HCT116 (cell line): Measurements from ENCODE around the gene ADARB1. TPM values are rescaled to one million over a fixed set of nuclear protein-coding genes. Genes with fewer than 3 reads are reported as not detected.

Source experiments
- ATAC-seq: fragments of 200-7000 bp; cut with Tn5 transposase; 2 replicates; pipeline ENCODE4 v1.9.1; 2020; ENCODE audit warnings: mild to moderate bottlenecking, moderate library complexity
- BruUV-seq: library from RNA; stranded (reverse); fragments of 400-500 nt; replicated peaks from 2 replicates; lab custom pipeline; 2021; lab: Mats Ljungman, UMichigan
- CTCF ChIA-PET: fragments of 300-600 bp; sonication (Branson Sonifier 250); formaldehyde crosslinking; loops from one replicate; lab custom pipeline; 2021; ENCODE audit warnings: antibody characterized with exemption; lab: Charles Lee
- POLR2A ChIA-PET: fragments of 300-600, 350-600 bp; sonication (Branson Sonifier 250); formaldehyde crosslinking; loops from one replicate; lab custom pipeline; 2021; ENCODE audit warnings: antibody characterized with exemption; lab: Charles Lee
- RAD21 ChIA-PET, 2 experiments: fragments of 300-600 bp; sonication (Branson Sonifier 250); formaldehyde crosslinking; loops; one replicate each; lab custom pipeline; 2023; ENCODE audit warnings: low total read pairs in 2 of 2; ENCODE audit not compliant: uncharacterized antibody in 2 of 2, unreplicated experiment in 2 of 2, low non-redundant PET in 1 of 2; lab: Charles Lee
- DNase-seq: peaks from one replicate; pipeline ENCODE4 v3.0.0-alpha.2; 2010; ENCODE audit warnings: low read depth, low spot score
- H2AFZ ChIP-seq: fragments of 200-600 bp; shearing (Covaris generic), sonication (generic); 2 replicates; pipeline ENCODE4 v1.6.1; 2017; ENCODE audit warnings: low read depth, mixed run types, mixed read lengths, antibody characterized with exemption, low read length; ENCODE audit not compliant: poor library complexity, severe bottlenecking
- H3K27ac ChIP-seq: 2 replicates; pipeline ENCODE4 v1.5.1; 2012; ENCODE audit warnings: low read depth, low read length
- H3K27me3 ChIP-seq: fragments of 200-600 bp; sonication (generic); 2 replicates; pipeline ENCODE4 v1.6.1; 2016; ENCODE audit warnings: mixed run types, low read length, mixed read lengths; ENCODE audit not compliant: insufficient read depth
- H3K36me3 ChIP-seq, 2 experiments: fragments of 200-500 bp in 1 of 2; fragments of 200-600 bp in 1 of 2; sonication (Bioruptor generic) in 1 of 2; sonication (generic) in 1 of 2; 2 replicates each; pipeline versions ENCODE4 v1.5.1 to v1.6.1; 2014 to 2016; ENCODE audit warnings: low read length in 2 of 2, inconsistent platforms in 1 of 2, mixed read lengths in 1 of 2, mixed run types in 1 of 2; ENCODE audit not compliant: insufficient read depth in 2 of 2, control insufficient read depth in 1 of 2
- H3K4me1 ChIP-seq, 2 experiments: fragments of 200-600 bp in 1 of 2; sonication (generic) in 1 of 2; 2 replicates each; pipeline versions ENCODE4 v1.5.1 to v1.6.1; 2012 to 2017; ENCODE audit warnings: low read length in 2 of 2, inconsistent platforms in 1 of 2, mild to moderate bottlenecking in 1 of 2, mixed read lengths in 1 of 2, mixed run types in 1 of 2, moderate library complexity in 1 of 2; ENCODE audit not compliant: insufficient read depth in 2 of 2, control insufficient read depth in 1 of 2
- H3K4me2 ChIP-seq: fragments of 200-600 bp; sonication (generic); 2 replicates; pipeline ENCODE4 v1.6.1; 2017; ENCODE audit warnings: mixed run types, low read length, mixed read lengths
- H3K4me3 ChIP-seq, 2 experiments: fragments of 200-600 bp in 1 of 2; sonication (generic) in 1 of 2; replicated peaks in 1 of 2; 2 replicates each; pipeline ENCODE4 v1.5.1; 2011 to 2016; ENCODE audit warnings: low read length in 2 of 2, control low read depth in 1 of 2, low read depth in 1 of 2, mild to moderate bottlenecking in 1 of 2, mixed read lengths in 1 of 2, mixed run types in 1 of 2
- H3K79me2 ChIP-seq: fragments of 200-600 bp; sonication (generic); 2 replicates; pipeline ENCODE4 v1.6.1; 2017; ENCODE audit warnings: mild to moderate bottlenecking, mixed run types, low read length, moderate library complexity, mixed read lengths; ENCODE audit not compliant: insufficient read depth
- H3K9ac ChIP-seq: fragments of 200-600 bp; sonication (generic); 2 replicates; pipeline ENCODE4 v1.6.1; 2016; ENCODE audit warnings: low read length, mixed read lengths
- H3K9me2 ChIP-seq: fragments of 200-600 bp; sonication (generic), shearing (Covaris generic); 2 replicates; pipeline ENCODE4 v1.6.1; 2017; ENCODE audit warnings: mixed run types, mild to moderate bottlenecking, moderate library complexity; ENCODE audit not compliant: insufficient read depth
- H3K9me3 ChIP-seq, 2 experiments: fragments of 200-500 bp in 1 of 2; fragments of 200-600 bp in 1 of 2; sonication (Bioruptor generic) in 1 of 2; sonication (generic) in 1 of 2; 2 replicates each; pipeline ENCODE4 v1.6.1; 2014 to 2017; ENCODE audit warnings: low read length in 2 of 2, mixed read lengths in 2 of 2, inconsistent platforms in 1 of 2, low read depth in 1 of 2, mild to moderate bottlenecking in 1 of 2, mixed run types in 1 of 2, moderate library complexity in 1 of 2; ENCODE audit not compliant: control insufficient read depth in 1 of 2, insufficient read depth in 1 of 2
- H4K20me1 ChIP-seq: fragments of 200-600 bp; sonication (generic), shearing (Covaris generic); 2 replicates; pipeline ENCODE4 v1.6.1; 2017; ENCODE audit warnings: mixed run types, mild to moderate bottlenecking, moderate library complexity; ENCODE audit not compliant: insufficient read depth
- ATF3 ChIP-seq: IDR thresholded peaks from 2 replicates; pipeline ENCODE4 v1.6.1; 2012
- CBX3 ChIP-seq: IDR thresholded peaks from 2 replicates; pipeline ENCODE4 v1.6.1; 2012; ENCODE audit warnings: low read depth
- CTCF ChIP-seq, 3 experiments: fragments of 200-600 bp in 1 of 3; sonication (generic) in 1 of 3; IDR thresholded peaks in 2 of 3; conservative IDR thresholded peaks in 1 of 3; 2 replicates each; pipeline ENCODE4 v1.5.1; 2012 to 2017; ENCODE audit warnings: low read depth in 2 of 3, low read length in 2 of 3, antibody characterized with exemption in 1 of 3, borderline replicate concordance in 1 of 3, control low read depth in 1 of 3, mild to moderate bottlenecking in 1 of 3, mixed read lengths in 1 of 3, mixed run types in 1 of 3, moderate library complexity in 1 of 3; ENCODE audit not compliant: insufficient read depth in 1 of 3
- ELF1 ChIP-seq: IDR thresholded peaks from 2 replicates; pipeline ENCODE4 v1.6.1; 2012; ENCODE audit warnings: low read depth, borderline replicate concordance
- JUND ChIP-seq: IDR thresholded peaks from 2 replicates; pipeline ENCODE4 v1.6.1; 2012
- RAD21 ChIP-seq: IDR thresholded peaks from 2 replicates; pipeline ENCODE4 v1.6.1; 2012; ENCODE audit warnings: low read depth, mild to moderate bottlenecking
- ZBTB33 ChIP-seq: IDR thresholded peaks from 2 replicates; pipeline ENCODE4 v1.6.1; 2011; ENCODE audit warnings: mild to moderate bottlenecking, low read length, moderate library complexity; ENCODE audit not compliant: insufficient replicate concordance; ENCODE audit errors: extremely low read depth
- ZNF274 ChIP-seq: fragments of 200-500 bp; sonication (Bioruptor generic); IDR thresholded peaks from 2 replicates; pipeline ENCODE4 v1.6.1; 2014; ENCODE audit warnings: mild to moderate bottlenecking, low read depth, low read length, inconsistent platforms
- intact Hi-C: fragments of 100-400 bp; cut with micrococcal nuclease; formaldehyde crosslinking; loops from 2 replicates; pipeline ENCODE4 v1.10.0; 2022
- total RNA-seq: library from RNA; stranded (reverse); gene quantifications from one replicate; pipeline ENCODE4 v1.2.1, GENCODE V29; 2021; ENCODE audit not compliant: unreplicated experiment

ADARB1 gene
- total RNA-seq, 1 experiment from 2014 or later: 13.5 TPM

- ChIA-PET POLR2A (no interaction called here), RAD21 (no interaction called here)
- H3K27ac ChIP-seq: no peak overlapping the region
Observed at GRCh38 chr21:45045481-45045880, 28.9 kb upstream of the ADARB1 start.

More at GRCh38 chr21:45045481-45045880, 28.9 kb upstream of the ADARB1 start:
- Histone ChIP-seq H3K9me3 (peaks cover 12 to 14% of the 10 kb centered on the region in 2 experiments; a peak in 2 of 4 replicates), H3K4me3 (no peak overlapping the region), H3K4me2 (no peak overlapping the region), H4K20me1 (no peaks in the 10 kb centered on the region), H3K9me2 (no peaks in the 10 kb centered on the region), H2AFZ (no peak overlapping the region), H3K9ac (no peak overlapping the region), H3K4me1 (no peaks in the 10 kb centered on the region), H3K79me2 (no peaks in the 10 kb centered on the region), H3K36me3 (no peaks in the 10 kb centered on the region), H3K27me3 (no peaks in the 10 kb centered on the region)
- ATAC-seq (no peak), DNase-seq (no peak)
- no TSS peak for BruUV-seq
- CTCF ChIA-PET: no interaction called here
- TF ChIP-seq ELF1: no peak
- no peak for TF ChIP-seq JUND
- TF ChIP-seq CTCF (IDR thresholded peaks at IDR 0.05 in 2 of 3, conservative IDR thresholded peaks at IDR 0.05 in 1 of 3; ENCODE audit: borderline replicate concordance in 1 of 3, insufficient read depth in 1 of 3, low read depth in 2 of 3, low read length in 2 of 3): no peak
- no peak for TF ChIP-seq ZNF274
- TF ChIP-seq CBX3: no peak
- TF ChIP-seq ZBTB33: no peak
- no peak for TF ChIP-seq RAD21
- TF ChIP-seq ATF3: no peak
- intact Hi-C loops: no loop called here
